GM19372 (cell line): ENCODE data around the gene DOCK6.

Experiments
- ATAC-seq: cut with Tn5 transposase; IDR thresholded peaks from one replicate; pipeline ENCODE4 v1.9.1; 2021; ENCODE audit warnings: mild to moderate bottlenecking, low read depth, moderate library complexity; ENCODE audit not compliant: unreplicated experiment

Gene DOCK6

DNA sequence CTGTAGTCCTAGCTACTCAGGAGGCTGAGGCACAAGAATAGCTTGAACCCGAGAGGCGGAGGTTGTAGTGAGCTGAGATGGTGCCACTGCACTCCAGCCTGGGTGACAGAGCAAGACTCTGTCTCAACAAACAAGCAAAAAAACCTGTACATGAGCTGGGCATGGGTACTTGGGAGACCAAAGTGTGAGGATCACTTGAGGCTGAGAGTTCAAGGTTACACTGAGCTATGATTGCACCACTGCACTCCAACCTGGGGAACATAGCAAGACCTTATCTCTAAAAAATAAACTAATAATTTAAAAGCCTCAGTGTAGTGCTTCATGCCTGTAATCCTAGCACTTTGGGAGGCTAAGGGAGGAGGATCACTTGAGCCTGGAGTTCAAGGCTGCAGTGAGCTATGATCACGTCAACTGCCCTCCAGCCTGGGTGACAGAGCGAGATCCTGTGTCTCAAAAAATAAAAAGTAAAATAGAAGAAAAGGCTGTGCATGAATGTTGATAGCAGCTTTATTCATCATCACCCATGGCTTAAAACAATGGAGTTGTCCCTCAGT, 12.3 kb upstream of the DOCK6 start:
- no peak for ATAC-seq

GRCh38 chr19:11273989-11274388, 11.7 kb upstream of the DOCK6 start:
- no peak for ATAC-seq

DNA sequence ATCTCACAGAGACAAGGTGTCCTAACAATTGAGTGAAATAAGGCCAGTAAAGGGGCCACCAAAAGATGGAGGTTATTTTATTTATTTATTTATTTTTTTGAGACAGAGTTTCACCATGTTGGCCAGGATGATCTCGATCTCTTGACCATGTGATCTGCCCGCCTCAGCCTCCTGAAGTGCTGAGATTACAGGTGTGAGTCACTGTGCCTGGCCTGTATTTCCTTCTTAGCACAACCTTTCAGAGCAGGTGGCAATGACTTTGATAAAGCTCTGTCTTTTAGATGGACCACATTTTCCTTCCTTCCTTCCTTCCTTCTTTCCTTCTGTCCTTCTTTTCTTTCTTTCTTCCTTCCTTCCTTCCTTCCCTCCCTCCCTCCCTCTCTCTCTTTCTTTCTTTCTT, 11.0 kb upstream of the DOCK6 start:
- no peak for ATAC-seq

DNA sequence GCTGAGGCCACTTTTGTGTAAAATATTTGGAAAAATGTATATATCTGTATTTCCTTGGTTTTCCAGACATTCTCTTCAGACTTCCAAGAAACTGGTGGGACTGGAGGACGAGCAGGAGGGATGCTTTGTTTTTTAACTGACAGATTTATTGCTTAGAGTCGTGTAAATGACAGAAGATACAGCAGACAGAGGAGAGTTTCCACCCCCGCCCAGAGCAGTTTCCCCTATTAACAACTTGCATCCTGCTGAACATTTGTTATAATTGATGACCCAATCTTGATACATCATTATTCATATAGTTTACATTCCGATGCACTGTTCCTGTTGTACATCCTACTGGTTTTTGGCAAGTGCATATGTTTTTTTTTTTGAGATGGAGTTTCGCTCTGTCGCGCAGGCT, 7.1 kb upstream of the DOCK6 start:
- ATAC-seq = no peak

DNA sequence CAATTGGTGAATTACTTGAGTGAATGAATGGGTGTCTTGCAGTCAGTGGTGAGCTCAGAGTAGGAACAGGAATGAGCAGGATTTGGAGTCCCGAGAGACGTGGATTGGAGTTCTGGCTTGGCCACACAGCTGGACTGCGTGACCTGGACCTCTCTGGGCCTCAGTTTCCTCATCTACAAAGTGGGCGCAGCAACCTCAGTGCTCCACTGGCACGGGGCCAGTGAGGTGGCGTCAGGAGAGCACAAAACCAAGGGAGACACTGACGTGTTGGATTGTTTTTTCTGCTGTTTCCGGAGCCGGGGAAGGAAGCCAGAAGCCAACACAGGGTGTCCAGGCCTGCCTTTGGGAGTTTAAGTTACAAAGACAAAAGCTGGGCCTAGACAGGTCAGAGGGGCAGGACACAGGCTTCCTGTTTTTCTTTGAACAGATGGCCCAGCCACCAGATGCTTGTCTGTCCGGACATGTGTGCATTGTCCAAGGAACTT, 6.5 kb upstream of the DOCK6 start:
- ATAC-seq = no peak

GRCh38 chr19:11267316-11268085, 5.2 kb upstream of the DOCK6 start:
- ATAC-seq = no peak

- ATAC-seq = no peak
Observed at GRCh38 chr19:11265785-11266236, 3.5 kb upstream of the DOCK6 start.

GRCh38 chr19:11265177-11265784, 3.0 kb upstream of the DOCK6 start:
- no peak for ATAC-seq

- ATAC-seq = no peak
Observed at GRCh38 chr19:11264452-11265176, 2.3 kb upstream of the DOCK6 start.

DNA sequence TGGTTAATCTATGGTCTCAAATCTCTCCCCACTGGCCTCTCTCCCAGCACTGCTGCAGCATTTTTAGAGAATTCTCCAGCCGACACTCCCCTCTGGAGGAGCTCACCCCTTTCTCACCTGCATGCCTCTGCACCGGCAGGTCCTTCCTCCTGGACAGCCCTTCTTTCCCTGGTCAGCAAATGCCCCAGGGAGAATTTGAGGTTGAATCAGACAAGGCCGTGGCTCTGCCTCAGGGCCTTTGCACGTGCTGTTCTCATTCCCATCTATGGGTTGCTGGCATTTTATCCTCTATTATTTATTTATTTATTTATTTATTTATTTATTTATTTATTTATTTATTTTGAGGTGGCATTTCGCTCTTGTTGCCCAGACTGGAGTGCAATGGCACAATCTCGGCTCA, 1.4 kb upstream of the DOCK6 start:
- ATAC-seq = no peak

- no peak for ATAC-seq
Observed at GRCh38 chr19:11261431-11261970, 823 bp downstream of the DOCK6 start.

GRCh38 chr19:11260996-11261395, 1.3 kb downstream of the DOCK6 start:
- ATAC-seq = no peak

- ATAC-seq = no peak
Observed at GRCh38 chr19:11257846-11258380, 4.4 kb downstream of the DOCK6 start.

GRCh38 chr19:11256189-11256588, 6.1 kb downstream of the DOCK6 start:
- no peak for ATAC-seq

DNA sequence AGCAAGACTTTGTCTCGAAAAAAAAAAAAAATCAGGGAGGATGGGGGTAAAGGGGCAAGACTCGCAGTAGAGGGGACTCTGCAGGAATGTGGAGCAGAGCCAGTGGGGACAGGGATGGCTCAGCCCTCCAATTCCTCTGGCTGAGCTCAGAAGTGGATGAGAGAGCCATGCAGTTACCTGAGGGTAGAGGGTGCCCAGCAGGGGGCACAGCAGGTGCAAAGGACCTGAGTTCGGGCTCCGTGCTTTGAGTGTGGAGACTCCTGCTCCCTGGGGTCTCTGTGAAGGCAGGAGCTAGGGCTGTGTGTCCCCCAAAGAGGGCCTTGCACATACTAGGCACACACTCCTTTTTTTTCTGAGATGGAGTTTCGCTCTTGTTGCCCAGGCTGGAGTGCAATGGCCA, 7.7 kb downstream of the DOCK6 start:
- ATAC-seq = no peak

DNA sequence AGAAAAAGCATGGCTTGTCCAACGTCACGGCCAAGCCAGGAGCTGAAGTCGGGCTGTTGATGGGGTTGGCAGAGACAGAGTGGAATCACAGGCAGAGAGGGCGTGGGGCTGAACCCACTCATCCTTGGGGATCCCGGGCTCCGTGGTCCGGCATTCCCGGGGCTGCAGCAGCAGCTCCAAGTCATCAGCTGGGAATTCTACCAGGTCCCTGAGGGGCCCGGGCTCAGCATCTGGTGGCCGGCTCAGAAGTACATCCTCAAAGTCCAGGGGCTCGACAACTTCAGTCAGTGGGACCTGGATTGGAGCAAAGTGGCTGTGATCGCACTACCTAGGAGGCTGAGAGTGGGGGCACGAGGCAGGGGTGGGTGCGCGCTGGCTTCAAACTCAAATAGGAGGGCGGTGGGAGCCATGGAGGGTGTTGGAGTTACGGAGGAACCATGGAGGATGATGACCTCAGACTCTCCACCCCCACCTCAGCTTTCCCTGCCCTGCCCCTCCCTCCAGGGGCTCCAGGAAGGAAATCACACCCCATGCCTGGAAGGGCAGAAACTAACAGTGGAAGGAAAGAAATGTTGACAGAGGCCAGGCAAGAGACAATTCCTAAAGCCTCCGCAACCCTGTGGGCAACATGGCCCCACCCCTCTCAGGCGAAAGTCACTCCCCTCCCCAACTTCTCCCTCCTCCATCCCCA, 9.5 kb downstream of the DOCK6 start:
- no peak for ATAC-seq

DNA sequence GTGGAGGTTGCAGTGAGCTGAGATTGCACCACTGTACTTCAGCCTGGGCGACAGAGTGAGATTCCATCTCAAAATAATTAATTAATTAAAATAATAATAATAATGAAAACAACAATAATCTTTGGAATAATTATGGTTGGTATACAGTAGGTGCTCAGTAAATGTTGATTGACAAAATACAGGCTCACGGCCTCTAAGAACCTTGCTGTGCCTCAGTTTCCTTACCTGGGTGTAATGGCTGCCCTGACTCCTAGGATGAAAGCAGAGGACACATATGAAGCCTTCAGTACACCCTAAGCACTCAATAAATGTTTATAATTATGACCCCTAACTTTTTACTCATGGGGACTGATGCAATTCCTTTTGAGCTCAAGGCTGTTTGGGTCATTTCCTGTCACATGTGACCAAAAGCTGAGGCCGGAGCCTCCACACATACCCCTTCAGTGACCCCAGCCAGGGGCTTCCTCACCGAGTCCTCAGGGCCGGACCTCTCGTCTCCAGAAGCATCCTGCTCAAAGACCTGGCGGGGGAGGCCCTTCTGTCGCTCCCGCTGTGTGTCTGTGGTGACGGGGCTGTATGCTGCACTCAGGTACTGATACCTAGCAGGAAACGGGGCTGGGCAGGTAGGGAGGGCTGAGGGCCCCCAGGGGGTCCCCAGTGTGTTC, 10.5 kb downstream of the DOCK6 start:
- no peak for ATAC-seq

GRCh38 chr19:11251217-11251616, 11.1 kb downstream of the DOCK6 start:
- ATAC-seq = no peak

- no peak for ATAC-seq
Observed at GRCh38 chr19:11248852-11249251, 13.5 kb downstream of the DOCK6 start.
